Measurements from ENCODE around the gene MUC4.
A peak's percentile ranks its signal among the peaks of the same experiment; 100 is the strongest.
"Not testable (repeated sequence)": the region's sequence is repeated elsewhere in the genome, so short reads cannot be mapped to it uniquely, and the experiment has no call there.

The MUC4 gene

GRCh38 chr3:195788711-195789581 lies 22.8 kb downstream of the MUC4 start:
- no peak for DNase-seq (ENCODE audit: low read depth)

GRCh38 chr3:195785781-195786405 lies 25.8 kb downstream of the MUC4 start:
- not testable (repeated sequence) for DNase-seq (ENCODE audit: low read depth)

GRCh38 chr3:195784031-195784430 lies 27.7 kb downstream of the MUC4 start:
- DNase-seq (ENCODE audit: low read depth) = not testable (repeated sequence)

- not testable (repeated sequence) for DNase-seq (ENCODE audit: low read depth)
Observed at GRCh38 chr3:195781236-195781635, 30.5 kb downstream of the MUC4 start.

GRCh38 chr3:195777975-195778374 lies 33.8 kb downstream of the MUC4 start:
- no peak for DNase-seq (ENCODE audit: low read depth)

- DNase-seq (ENCODE audit: low read depth) = peak; percentile 31
Observed at GRCh38 chr3:195774917-195775316, 36.8 kb downstream of the MUC4 start.

GRCh38 chr3:195773956-195774537 lies 37.7 kb downstream of the MUC4 start:
- DNase-seq (ENCODE audit: low read depth) = no peak

- no peak for DNase-seq (ENCODE audit: low read depth)
Observed at GRCh38 chr3:195771646-195772300, 40.0 kb downstream of the MUC4 start.

- DNase-seq (ENCODE audit: low read depth) = not testable (repeated sequence)
Observed at GRCh38 chr3:195770841-195771645, 40.7 kb downstream of the MUC4 start.

- no peak for DNase-seq (ENCODE audit: low read depth)
Observed at GRCh38 chr3:195770081-195770840, 41.5 kb downstream of the MUC4 start.

GRCh38 chr3:195769551-195769950 lies 42.2 kb downstream of the MUC4 start:
- DNase-seq (ENCODE audit: low read depth) = no peak

- no peak for DNase-seq (ENCODE audit: low read depth)
Observed at GRCh38 chr3:195768831-195769303, 42.9 kb downstream of the MUC4 start.

- no peak for DNase-seq (ENCODE audit: low read depth)
Observed at GRCh38 chr3:195768414-195768813, 43.3 kb downstream of the MUC4 start.

- no peak for DNase-seq (ENCODE audit: low read depth)
Observed at GRCh38 chr3:195767792-195768191, 43.9 kb downstream of the MUC4 start.

- no peak for DNase-seq (ENCODE audit: low read depth)
Observed at GRCh38 chr3:195766671-195767070, 45.1 kb downstream of the MUC4 start.

GRCh38 chr3:195764961-195765706 lies 46.6 kb downstream of the MUC4 start:
- no peak for DNase-seq (ENCODE audit: low read depth)

- no peak for DNase-seq (ENCODE audit: low read depth)
Observed at GRCh38 chr3:195763843-195764825, 47.6 kb downstream of the MUC4 start.

- no peak for DNase-seq (ENCODE audit: low read depth)
Observed at GRCh38 chr3:195763076-195763830, 48.5 kb downstream of the MUC4 start.

Measured in ELR (cell line).